WERI-Rb-1 (cell line): ENCODE measurements around the gene SKIDA1.
A peak's percentile ranks its signal among the peaks of the same experiment; 100 is the strongest.

Experiments used
- DNase-seq: peaks from one replicate; pipeline ENCODE4 v3.0.0-alpha.2; 2020
- H3K27ac ChIP-seq: fragments of 250-450 bp; sonication (Bioruptor Pico); 2 replicates; pipeline ENCODE4 v1.5.1; 2020; ENCODE audit warnings: mild to moderate bottlenecking, moderate library complexity
- H3K27me3 ChIP-seq: fragments of 250-450 bp; sonication (Bioruptor Pico); 2 replicates; pipeline ENCODE4 v1.5.1; 2021; ENCODE audit warnings: mild to moderate bottlenecking, low read depth, moderate library complexity; ENCODE audit not compliant: insufficient read depth, severe bottlenecking
- H3K36me3 ChIP-seq: fragments of 250-450 bp; sonication (Bioruptor Pico); 2 replicates; pipeline ENCODE4 v1.5.1; 2020; ENCODE audit warnings: mild to moderate bottlenecking, moderate library complexity
- H3K4me3 ChIP-seq: 2 replicates; pipeline ENCODE4 v1.5.1; 2011; ENCODE audit warnings: low read depth, mild to moderate bottlenecking, control low read depth, low read length
- H3K9me3 ChIP-seq: fragments of 250-450 bp; sonication (Bioruptor Pico); 2 replicates; pipeline ENCODE4 v1.5.1; 2021; ENCODE audit warnings: mild to moderate bottlenecking, moderate library complexity; ENCODE audit not compliant: severe bottlenecking
- CTCF ChIP-seq: IDR thresholded peaks from 2 replicates; pipeline ENCODE4 v1.5.1; 2011; ENCODE audit warnings: low read depth, mild to moderate bottlenecking, control low read depth, inconsistent platforms, low read length

SKIDA1 gene

GRCh38 chr10:21488246-21488956 is 37.1 kb downstream of the SKIDA1 start:
- H3K36me3 ChIP-seq = no peaks in the 10 kb centered on the region
- no peaks in the 10 kb centered on the region for H3K27me3 ChIP-seq
- no peak overlapping the region for H3K4me3 ChIP-seq
- DNase-seq = no peak
- H3K9me3 ChIP-seq = no peaks in the 10 kb centered on the region
- H3K27ac ChIP-seq = no peak overlapping the region
- TF ChIP-seq CTCF = no peak

GRCh38 chr10:21487416-21488180 is 37.9 kb downstream of the SKIDA1 start:
- no peak overlapping the region for H3K4me3 ChIP-seq
- H3K9me3 ChIP-seq = no peaks in the 10 kb centered on the region
- H3K27me3 ChIP-seq = no peaks in the 10 kb centered on the region
- H3K27ac ChIP-seq = no peak overlapping the region
- peak; percentile 29 for DNase-seq
- H3K36me3 ChIP-seq = no peaks in the 10 kb centered on the region
- no peak for TF ChIP-seq CTCF

- no peaks in the 10 kb centered on the region for H3K36me3 ChIP-seq
- H3K27me3 ChIP-seq = no peaks in the 10 kb centered on the region
- H3K9me3 ChIP-seq = no peaks in the 10 kb centered on the region
- DNase-seq = no peak
- no peak overlapping the region for H3K4me3 ChIP-seq
- H3K27ac ChIP-seq = no peak overlapping the region
- TF ChIP-seq CTCF = no peak
Measured at GRCh38 chr10:21482821-21483220, 42.7 kb downstream of the SKIDA1 start.

GRCh38 chr10:21481407-21481806 is 44.1 kb downstream of the SKIDA1 start:
- Histone ChIP-seq H3K27me3 (no peaks in the 10 kb centered on the region), H3K4me3 (no peak overlapping the region), H3K9me3 (no peaks in the 10 kb centered on the region), H3K27ac (no peak overlapping the region), H3K36me3 (no peaks in the 10 kb centered on the region)
- no peak for TF ChIP-seq CTCF
- DNase-seq = no peak

GRCh38 chr10:21479570-21480315 is 45.7 kb downstream of the SKIDA1 start:
- Histone ChIP-seq H3K27ac (no peak overlapping the region), H3K9me3 (no peaks in the 10 kb centered on the region), H3K36me3 (no peaks in the 10 kb centered on the region), H3K27me3 (no peaks in the 10 kb centered on the region), H3K4me3 (no peak overlapping the region)
- no peak for TF ChIP-seq CTCF
- DNase-seq = no peak
